ENCODE data around the gene RPS6KA4. TPM values are rescaled to one million over a fixed set of nuclear protein-coding genes. Genes with fewer than 3 reads are reported as not detected.

RPS6KA4 gene
- total RNA-seq, 1 donor from 2014 or later = 18.7 TPM

- no peak for DNase-seq (ENCODE audit: low spot score, unreplicated experiment)
- H3K4me1 Mint-ChIP-seq (ENCODE audit: low read depth) = peaks cover 2% of the 10 kb centered on the region
- no peaks in the 10 kb centered on the region for H3K36me3 Mint-ChIP-seq (ENCODE audit: insufficient read depth)
Measured at GRCh38 chr11:64379817-64380709, 21.1 kb downstream of the RPS6KA4 start.

GRCh38 chr11:64381350-64381749 is 22.4 kb downstream of the RPS6KA4 start:
- no peak overlapping the region for H3K27ac Mint-ChIP-seq
- no peak overlapping the region for H3K4me3 Mint-ChIP-seq (ENCODE audit: low read depth)
- DNase-seq (ENCODE audit: low spot score, unreplicated experiment) = no peak
- H3K9me3 Mint-ChIP-seq (ENCODE audit: low read depth) = no peaks in the 10 kb centered on the region
- H3K4me1 Mint-ChIP-seq (ENCODE audit: low read depth) = peaks cover 2% of the 10 kb centered on the region
- H3K36me3 Mint-ChIP-seq (ENCODE audit: insufficient read depth) = no peaks in the 10 kb centered on the region
- no peak for TF ChIP-seq CTCF (IDR thresholded peaks at IDR 0.05; ENCODE audit: unreplicated experiment)
- H3K27me3 Mint-ChIP-seq = peaks cover 15% of the 10 kb centered on the region

More at GRCh38 chr11:64379817-64380709, 21.1 kb downstream of the RPS6KA4 start:
- peaks cover 5% of the 10 kb centered on the region for H3K27me3 Mint-ChIP-seq
- no peaks in the 10 kb centered on the region for H3K9me3 Mint-ChIP-seq (ENCODE audit: low read depth)
- no peak overlapping the region for H3K27ac Mint-ChIP-seq
- no peak for TF ChIP-seq CTCF (IDR thresholded peaks at IDR 0.05; ENCODE audit: unreplicated experiment)
- no peak overlapping the region for H3K4me3 Mint-ChIP-seq (ENCODE audit: low read depth)

- no peak for TF ChIP-seq CTCF (IDR thresholded peaks at IDR 0.05; ENCODE audit: unreplicated experiment)
- Mint-ChIP-seq H3K4me3 (ENCODE audit: low read depth) (no peak overlapping the region), H3K27me3 (peaks cover 17% of the 10 kb centered on the region), H3K9me3 (ENCODE audit: low read depth) (no peaks in the 10 kb centered on the region), H3K27ac (no peak overlapping the region), H3K4me1 (ENCODE audit: low read depth) (peaks cover 2% of the 10 kb centered on the region), H3K36me3 (ENCODE audit: insufficient read depth) (no peaks in the 10 kb centered on the region)
- DNase-seq (ENCODE audit: low spot score, unreplicated experiment) = no peak
Measured at GRCh38 chr11:64382047-64382446, 23.1 kb downstream of the RPS6KA4 start.

- TF ChIP-seq CTCF (IDR thresholded peaks at IDR 0.05; ENCODE audit: unreplicated experiment) = no peak
- Mint-ChIP-seq H3K36me3 (ENCODE audit: insufficient read depth) (no peaks in the 10 kb centered on the region), H3K27ac (no peak overlapping the region), H3K4me3 (ENCODE audit: low read depth) (no peak overlapping the region), H3K9me3 (ENCODE audit: low read depth) (no peaks in the 10 kb centered on the region), H3K27me3 (peaks cover 21% of the 10 kb centered on the region), H3K4me1 (ENCODE audit: low read depth) (peaks cover 2% of the 10 kb centered on the region)
- no peak for DNase-seq (ENCODE audit: low spot score, unreplicated experiment)
Measured at GRCh38 chr11:64382586-64382985, 23.6 kb downstream of the RPS6KA4 start.

- Mint-ChIP-seq H3K27me3 (peaks cover 25% of the 10 kb centered on the region), H3K4me1 (ENCODE audit: low read depth) (peaks cover 2% of the 10 kb centered on the region), H3K9me3 (ENCODE audit: low read depth) (no peaks in the 10 kb centered on the region), H3K4me3 (ENCODE audit: low read depth) (no peak overlapping the region), H3K36me3 (ENCODE audit: insufficient read depth) (no peaks in the 10 kb centered on the region), H3K27ac (no peak overlapping the region)
- no peak for DNase-seq (ENCODE audit: low spot score, unreplicated experiment)
- no peak for TF ChIP-seq CTCF (IDR thresholded peaks at IDR 0.05; ENCODE audit: unreplicated experiment)
Measured at GRCh38 chr11:64383580-64383979, 24.6 kb downstream of the RPS6KA4 start.
